ENCODE results near the gene PPP1R10. TPM values are rescaled to one million over a fixed set of nuclear protein-coding genes. Genes with fewer than 3 reads are reported as not detected.

Gene PPP1R10
- total RNA-seq, 1 experiment from 2014 or later = 68.4 TPM

GRCh38 chr6:30562470-30563425 is 54.3 kb downstream of the PPP1R10 start:
- no peak for DNase-seq (ENCODE audit: extremely low read depth, low read depth)

DNA sequence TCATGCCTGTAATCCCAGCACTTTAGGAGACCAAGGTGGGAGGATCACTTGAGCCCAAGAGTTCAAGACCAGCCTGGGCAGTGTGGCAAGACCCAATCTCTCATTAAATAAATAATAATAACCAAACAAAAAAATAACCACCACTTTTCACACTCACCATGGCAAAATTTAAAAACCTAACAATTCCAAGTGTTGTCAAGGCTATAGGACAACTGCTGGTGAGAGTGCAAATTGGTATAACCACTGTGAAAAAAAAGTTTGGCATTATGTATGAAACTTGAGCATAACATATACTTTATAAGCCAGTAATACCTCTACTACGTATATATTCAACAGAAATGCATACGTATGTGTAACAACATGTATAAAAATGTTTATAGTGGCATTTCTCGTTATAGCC is 56.1 kb downstream of the PPP1R10 start:
- DNase-seq (ENCODE audit: extremely low read depth, low read depth) = no peak

DNA sequence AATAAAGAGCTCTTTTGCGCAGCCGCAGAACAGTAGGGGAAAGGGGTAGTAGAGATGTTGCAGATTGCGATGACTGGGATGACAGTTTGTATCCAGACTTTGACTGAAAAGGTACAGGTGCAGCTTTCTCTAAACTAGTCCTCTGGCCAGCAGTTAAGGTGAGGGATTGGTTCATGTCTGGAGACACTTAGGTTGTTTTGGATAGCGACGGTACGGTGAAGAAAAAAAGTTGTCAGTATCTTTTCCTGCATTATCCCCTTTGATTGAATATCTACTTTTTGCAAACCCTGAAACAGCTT is 59.4 kb downstream of the PPP1R10 start:
- DNase-seq (ENCODE audit: extremely low read depth, low read depth) = no peak

GRCh38 chr6:30556906-30557682 is 59.9 kb downstream of the PPP1R10 start, which contains the start of gene PRR3:
Gene PRR3, plus strand, starts transcription at chr6:30557295. Its CDS starts 50 bp downstream, at chr6:30557345.
- peak; percentile 74 for DNase-seq (ENCODE audit: extremely low read depth, low read depth)

- peak; percentile 80 for DNase-seq (ENCODE audit: extremely low read depth, low read depth)
Observed at GRCh38 chr6:30556066-30556905, 60.8 kb downstream of the PPP1R10 start, which contains the start of gene GNL1. Gene GNL1, minus strand, starts transcription at chr6:30556489. Its CDS starts 286 bp downstream, at chr6:30556203.

DNA sequence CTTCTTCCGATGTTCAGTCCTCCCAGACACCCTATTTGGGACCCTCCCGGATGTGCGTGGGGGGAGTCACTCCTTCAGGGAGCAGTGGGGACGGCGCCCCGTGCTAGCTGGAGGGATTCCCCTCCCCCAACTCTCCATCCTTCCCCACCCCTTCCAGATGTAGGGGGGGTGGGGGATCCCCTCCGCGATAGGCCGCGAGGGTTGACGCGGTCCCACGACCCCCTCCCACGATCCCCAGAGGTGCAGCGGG is 61.3 kb downstream of the PPP1R10 start:
- DNase-seq (ENCODE audit: extremely low read depth, low read depth) = no peak

- DNase-seq (ENCODE audit: extremely low read depth, low read depth) = no peak
Observed at GRCh38 chr6:30554962-30555815, 61.9 kb downstream of the PPP1R10 start.

DNA sequence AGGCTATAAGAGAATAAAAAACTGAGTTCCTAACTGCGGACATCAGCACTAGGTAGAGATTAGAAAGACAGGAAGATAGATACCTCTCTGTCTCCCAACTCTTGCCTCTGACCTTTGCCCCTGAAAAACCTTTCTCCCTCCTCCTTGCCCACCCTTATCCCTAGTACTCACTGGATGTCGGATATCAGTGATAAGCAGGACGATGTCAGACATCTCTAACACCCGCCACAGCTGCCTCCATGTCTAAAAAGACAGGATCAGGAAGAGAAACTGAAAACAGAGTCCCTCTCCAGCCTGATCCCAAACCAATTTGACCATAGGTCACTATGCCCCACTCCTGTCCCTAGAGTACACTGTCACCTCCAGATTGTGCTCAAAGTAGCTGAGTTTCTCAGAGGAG is 62.6 kb downstream of the PPP1R10 start:
- DNase-seq (ENCODE audit: extremely low read depth, low read depth) = no peak

Small RNAs within 50 kb of the gene (small RNA-seq; reads per million reads assigned to genes)
- gene MIR877 = 0.17 to 2.2 reads per million in 2 experiments

Other genes starting within 250 kb of the PPP1R10 start
- 71.2 and 72.6 TPM in 2 replicates for gene HLA-E, start 127.7 kb downstream of the PPP1R10 start, total RNA-seq (2014; rRNA removed; shearing (Covaris generic))
- 19.2 and 21.4 TPM in 2 replicates for gene GNL1, start 60.8 kb downstream of the PPP1R10 start, total RNA-seq (2014; rRNA removed; shearing (Covaris generic))
- 9.1 and 9.6 TPM in 2 replicates for gene PRR3, start 59.9 kb downstream of the PPP1R10 start, total RNA-seq (2014; rRNA removed; shearing (Covaris generic))
- 29.2 and 34.4 TPM in 2 replicates for gene ABCF1, start 45.8 kb downstream of the PPP1R10 start, total RNA-seq (2014; rRNA removed; shearing (Covaris generic))
- 116 and 129 TPM in 2 replicates for gene MRPS18B, start 597 bp upstream of the PPP1R10 start, total RNA-seq (2014; rRNA removed; shearing (Covaris generic))
- 4.3 and 7.7 TPM in 2 replicates for gene ATAT1, start 9.6 kb upstream of the PPP1R10 start, total RNA-seq (2014; rRNA removed; shearing (Covaris generic))
- 7.5 and 8.3 TPM in 2 replicates for gene C6orf136, start 29.9 kb upstream of the PPP1R10 start, total RNA-seq (2014; rRNA removed; shearing (Covaris generic))
- 35.5 and 35.6 TPM in 2 replicates for gene DHX16, start 55.8 kb upstream of the PPP1R10 start, total RNA-seq (2014; rRNA removed; shearing (Covaris generic))
- 35.1 and 42.5 TPM in 2 replicates for gene PPP1R18, start 69.4 kb upstream of the PPP1R10 start, total RNA-seq (2014; rRNA removed; shearing (Covaris generic))
- 6.3 and 6.4 TPM in 2 replicates for gene NRM, start 73.7 kb upstream of the PPP1R10 start, total RNA-seq (2014; rRNA removed; shearing (Covaris generic))
- gene MDC1, start 100.0 kb upstream of the PPP1R10 start, total RNA-seq (2014; rRNA removed; shearing (Covaris generic)) = 8.4 and 11.3 TPM in 2 replicates
- gene TUBB, start 103.1 kb upstream of the PPP1R10 start, total RNA-seq (2014; rRNA removed; shearing (Covaris generic)) = 287 and 303 TPM in 2 replicates
- 137 and 149 TPM in 2 replicates for gene FLOT1, start 125.4 kb upstream of the PPP1R10 start, total RNA-seq (2014; rRNA removed; shearing (Covaris generic))
- gene IER3, start 127.3 kb upstream of the PPP1R10 start, total RNA-seq (2014; rRNA removed; shearing (Covaris generic)) = 90.1 and 118 TPM in 2 replicates

All from NCI-H460 (cell line).